ENCODE measurements around the gene BRD3OS.

The BRD3OS gene

GRCh38 chr9:134035041-134036039 is 10.1 kb downstream of the BRD3OS start:
- DNase-seq, result no peak

GRCh38 chr9:134036130-134036529 is 10.8 kb downstream of the BRD3OS start:
- no peak for DNase-seq

GRCh38 chr9:134037641-134038040 is 12.4 kb downstream of the BRD3OS start:
- no peak for DNase-seq

- DNase-seq, result no peak
Measured at GRCh38 chr9:134039386-134040175, 14.3 kb downstream of the BRD3OS start.

- no peak for DNase-seq
Measured at GRCh38 chr9:134040176-134040565, 14.9 kb downstream of the BRD3OS start.

GRCh38 chr9:134040781-134041648 is 15.7 kb downstream of the BRD3OS start:
- no peak for DNase-seq

GRCh38 chr9:134041649-134041962 is 16.3 kb downstream of the BRD3OS start:
- no peak for DNase-seq

- no peak for DNase-seq
Measured at GRCh38 chr9:134043531-134043988, 18.3 kb downstream of the BRD3OS start.

- DNase-seq, result no peak
Measured at GRCh38 chr9:134044944-134045343, 19.7 kb downstream of the BRD3OS start.

- DNase-seq, result no peak
Measured at GRCh38 chr9:134045841-134046544, 20.7 kb downstream of the BRD3OS start.

GRCh38 chr9:134046894-134047681 is 21.8 kb downstream of the BRD3OS start:
- no peak for DNase-seq

GRCh38 chr9:134047868-134048581 is 22.7 kb downstream of the BRD3OS start:
- no peak for DNase-seq

- no peak for DNase-seq
Measured at GRCh38 chr9:134048582-134048968, 23.3 kb downstream of the BRD3OS start.

- DNase-seq, result no peak
Measured at GRCh38 chr9:134049236-134049635, 24.0 kb downstream of the BRD3OS start.

- DNase-seq, result no peak
Measured at GRCh38 chr9:134049772-134050588, 24.7 kb downstream of the BRD3OS start.

GRCh38 chr9:134050726-134051125 is 25.4 kb downstream of the BRD3OS start:
- DNase-seq, result no peak

GRCh38 chr9:134051319-134051718 is 26.0 kb downstream of the BRD3OS start:
- no peak for DNase-seq

GRCh38 chr9:134052491-134052890 is 27.2 kb downstream of the BRD3OS start:
- no peak for DNase-seq

GRCh38 chr9:134052941-134053340 is 27.7 kb downstream of the BRD3OS start:
- DNase-seq, result no peak

GRCh38 chr9:134053401-134053871 is 28.2 kb downstream of the BRD3OS start:
- no peak for DNase-seq

Data from activated naive CD4-positive, alpha-beta T cell treated with Interleukin-2 at 50 U/mL for 16 hours (primary cell).